Keratinocyte (primary cell): ENCODE results near the gene MYO1E. TPM values are rescaled to one million over a fixed set of nuclear protein-coding genes. Genes with fewer than 3 reads are reported as not detected.

Experiments used
- DNase-seq: peaks from one replicate; pipeline ENCODE4 v3.0.0-alpha.2; 2011; ENCODE audit warnings: low read depth, missing footprints, low spot score
- FAIRE-seq: peaks from 2 replicates; lab custom pipeline; 2011; peaks lifted over from hg19 to GRCh38; lab: Jason Lieb, UNC
- H2AFZ ChIP-seq: 2 replicates; pipeline ENCODE4 v1.6.0; 2012; ENCODE audit warnings: low read length, control low read depth, inconsistent platforms; ENCODE audit not compliant: control insufficient read depth
- H3K27ac ChIP-seq: 2 replicates; pipeline ENCODE4 v1.5.1; 2011; ENCODE audit warnings: low read length; ENCODE audit not compliant: control insufficient read depth, insufficient read depth
- H3K27me3 ChIP-seq: 3 replicates; pipeline ENCODE4 v1.6.0; 2011; ENCODE audit warnings: low read length; ENCODE audit not compliant: control insufficient read depth, insufficient read depth; ENCODE audit errors: extremely low read depth
- H3K36me3 ChIP-seq, 2 experiments: 2 replicates in 1 of 2; 3 replicates in 1 of 2; pipeline ENCODE4 v1.5.1; 2011; ENCODE audit warnings: low read length in 2 of 2, mild to moderate bottlenecking in 1 of 2; ENCODE audit not compliant: control insufficient read depth in 2 of 2, insufficient read depth in 2 of 2; ENCODE audit errors: extremely low read depth in 1 of 2
- H3K4me1 ChIP-seq: 3 replicates; pipeline ENCODE4 v1.5.1; 2011; ENCODE audit warnings: low read length; ENCODE audit not compliant: control insufficient read depth, insufficient read depth; ENCODE audit errors: extremely low read depth
- H3K4me2 ChIP-seq: 3 replicates; pipeline ENCODE4 v1.6.0; 2011; ENCODE audit warnings: low read depth, low read length; ENCODE audit not compliant: control insufficient read depth, insufficient read depth; ENCODE audit errors: extremely low read depth
- H3K4me3 ChIP-seq, 3 experiments: fragments of 200-600 bp in 1 of 3; sonication (generic) in 1 of 3; 2 replicates in 2 of 3; 3 replicates in 1 of 3; pipeline ENCODE4 v1.5.1; 2011 to 2016; ENCODE audit warnings: low read length in 3 of 3, mild to moderate bottlenecking in 3 of 3, control low read depth in 2 of 3, inconsistent platforms in 1 of 3, low read depth in 1 of 3, mixed read lengths in 1 of 3, mixed run types in 1 of 3, moderate library complexity in 1 of 3; ENCODE audit not compliant: control insufficient read depth in 2 of 3, insufficient read depth in 2 of 3; ENCODE audit errors: extremely low read depth in 1 of 3
- H3K79me2 ChIP-seq: 2 replicates; pipeline ENCODE4 v1.6.0; 2012; ENCODE audit warnings: low read length; ENCODE audit not compliant: control insufficient read depth, insufficient read depth
- H3K9ac ChIP-seq: 3 replicates; pipeline ENCODE4 v1.6.0; 2011; ENCODE audit warnings: low read length; ENCODE audit not compliant: control insufficient read depth, insufficient read depth; ENCODE audit errors: extremely low read depth
- H3K9me1 ChIP-seq: 3 replicates; pipeline ENCODE4 v1.6.0; 2011; ENCODE audit warnings: low read length; ENCODE audit not compliant: control insufficient read depth, insufficient read depth; ENCODE audit errors: extremely low read depth
- H3K9me3 ChIP-seq: 2 replicates; pipeline ENCODE4 v1.5.1; 2012; ENCODE audit warnings: low read depth, low read length; ENCODE audit not compliant: control insufficient read depth
- H4K20me1 ChIP-seq: 3 replicates; pipeline ENCODE4 v1.6.0; 2011; ENCODE audit warnings: low read length; ENCODE audit not compliant: control insufficient read depth, insufficient read depth; ENCODE audit errors: extremely low read depth
- EZH2 ChIP-seq: IDR thresholded peaks from one replicate; pipeline ENCODE4 v1.6.1; 2012; ENCODE audit warnings: inconsistent platforms, mild to moderate bottlenecking, low read length, moderate library complexity
- dilution Hi-C: fragments of 300-500 bp; cut with MboI; formaldehyde crosslinking; loops from one replicate; pipeline ENCODE4 v1.7.0; 2020; ENCODE audit warnings: low sequenced_read_pairs; ENCODE audit not compliant: extremely low pct_ligation_motif_present
- polyA plus RNA-seq, 5 experiments: library from polyadenylated mRNA; depleted of rRNA in 3 of 5; stranded (reverse) in 3 of 5; stranded (forward) in 1 of 5; unstranded in 1 of 5; fragments of >200 nt; gene quantifications; 1 replicate in 1 of 5; 2 replicates in 3 of 5; 3 replicates in 1 of 5; pipeline versions ENCODE4 v1.2.1 to v1.2.3, GENCODE V29; 2011 to 2012; ENCODE audit warnings: missing spikeins in 2 of 5, low read depth in 1 of 5, low replicate concordance in 1 of 5
- TF ChIP-seq, protein P1 (sequence below), 3 experiments: IDR thresholded peaks in 1 of 3; conservative IDR thresholded peaks in 1 of 3; optimal IDR thresholded peaks in 1 of 3; 2 replicates in 2 of 3; 3 replicates in 1 of 3; pipeline versions ENCODE3 to v1.5.1; 2011; ENCODE audit warnings: low read length in 3 of 3, mild to moderate bottlenecking in 3 of 3, moderate library complexity in 2 of 3, control low read depth in 1 of 3, inconsistent platforms in 1 of 3; ENCODE audit not compliant: insufficient read depth in 2 of 3; ENCODE audit errors: extremely low read depth in 1 of 3

Gene MYO1E
- polyA plus RNA-seq, 1 donor (not counting 4 experiments of a cell fraction or from before 2014, with no cell fraction given) = 213 TPM

- Histone ChIP-seq H3K27ac (no peak overlapping the region), H3K4me2 (no peak overlapping the region), H3K79me2 (no peaks in the 10 kb centered on the region), H3K36me3 (no peaks in the 10 kb centered on the region), H3K9me3 (no peaks in the 10 kb centered on the region), H4K20me1 (no peaks in the 10 kb centered on the region), H3K4me3 (no peak overlapping the region), H2AFZ (no peak overlapping the region), H3K4me1 (peaks cover 6% of the 10 kb centered on the region), H3K9me1 (no peaks in the 10 kb centered on the region), H3K27me3 (no peaks in the 10 kb centered on the region), H3K9ac (no peak overlapping the region)
- no peak for FAIRE-seq
- DNase-seq = no peak
- dilution Hi-C loops = no loop called here
- TF ChIP-seq EZH2 = no peak
- TF ChIP-seq, protein P1, sequence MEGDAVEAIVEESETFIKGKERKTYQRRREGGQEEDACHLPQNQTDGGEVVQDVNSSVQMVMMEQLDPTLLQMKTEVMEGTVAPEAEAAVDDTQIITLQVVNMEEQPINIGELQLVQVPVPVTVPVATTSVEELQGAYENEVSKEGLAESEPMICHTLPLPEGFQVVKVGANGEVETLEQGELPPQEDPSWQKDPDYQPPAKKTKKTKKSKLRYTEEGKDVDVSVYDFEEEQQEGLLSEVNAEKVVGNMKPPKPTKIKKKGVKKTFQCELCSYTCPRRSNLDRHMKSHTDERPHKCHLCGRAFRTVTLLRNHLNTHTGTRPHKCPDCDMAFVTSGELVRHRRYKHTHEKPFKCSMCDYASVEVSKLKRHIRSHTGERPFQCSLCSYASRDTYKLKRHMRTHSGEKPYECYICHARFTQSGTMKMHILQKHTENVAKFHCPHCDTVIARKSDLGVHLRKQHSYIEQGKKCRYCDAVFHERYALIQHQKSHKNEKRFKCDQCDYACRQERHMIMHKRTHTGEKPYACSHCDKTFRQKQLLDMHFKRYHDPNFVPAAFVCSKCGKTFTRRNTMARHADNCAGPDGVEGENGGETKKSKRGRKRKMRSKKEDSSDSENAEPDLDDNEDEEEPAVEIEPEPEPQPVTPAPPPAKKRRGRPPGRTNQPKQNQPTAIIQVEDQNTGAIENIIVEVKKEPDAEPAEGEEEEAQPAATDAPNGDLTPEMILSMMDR (optimal IDR thresholded peaks at IDR 0.05 in 1 of 3, IDR thresholded peaks at IDR 0.05 in 1 of 3, conservative IDR thresholded peaks at IDR 0.05 in 1 of 3; ENCODE audit: extremely low read depth in 1 of 3, insufficient read depth in 2 of 3, low read length in 3 of 3) = no peak
Observed at GRCh38 chr15:59396211-59396610, 23.5 kb upstream of the MYO1E start.

GRCh38 chr15:59394166-59394661 lies 21.5 kb upstream of the MYO1E start:
- no peaks in the 10 kb centered on the region for H3K4me1 ChIP-seq
- no peak overlapping the region for H3K4me2 ChIP-seq
- no peak overlapping the region for H3K4me3 ChIP-seq
- no peaks in the 10 kb centered on the region for H3K9me1 ChIP-seq
- no peak overlapping the region for H2AFZ ChIP-seq
- no peak overlapping the region for H3K9ac ChIP-seq
- H3K27ac ChIP-seq = no peak overlapping the region
- no peaks in the 10 kb centered on the region for H3K27me3 ChIP-seq
- H3K9me3 ChIP-seq = no peaks in the 10 kb centered on the region
- dilution Hi-C loops = no loop called here
- FAIRE-seq (peak; percentile 64), DNase-seq (no peak)
- no peaks in the 10 kb centered on the region for H3K36me3 ChIP-seq
- no peaks in the 10 kb centered on the region for H3K79me2 ChIP-seq
- H4K20me1 ChIP-seq = no peaks in the 10 kb centered on the region
- no peak for TF ChIP-seq EZH2
- TF ChIP-seq, protein P1 (optimal IDR thresholded peaks at IDR 0.05 in 1 of 3, IDR thresholded peaks at IDR 0.05 in 1 of 3, conservative IDR thresholded peaks at IDR 0.05 in 1 of 3; ENCODE audit: extremely low read depth in 1 of 3, insufficient read depth in 2 of 3, low read length in 3 of 3) = no peak
